ENCODE data around the gene CYLD. TPM values are rescaled to one million over a fixed set of nuclear protein-coding genes. Genes with fewer than 3 reads are reported as not detected.

CYLD gene
- total RNA-seq, 2 experiments from 2014 or later, result 360 to 373 TPM

GRCh38 chr16:50842589-50842988, 100.7 kb downstream of the CYLD start:
- ChIA-PET CTCF (no interaction called here), POLR2A (no interaction called here)
- Histone ChIP-seq H3K4me1 (ENCODE audit: insufficient read depth, low read length) (peaks cover 12% of the 10 kb centered on the region), H3K9me3 (ENCODE audit: control insufficient read depth in 1 of 2, insufficient read depth in 1 of 2, low read length in 2 of 2) (peaks cover 0 to 7% of the 10 kb centered on the region in 2 experiments), H3K36me3 (ENCODE audit: insufficient read depth, low read length) (no peaks in the 10 kb centered on the region), H3K27me3 (ENCODE audit: control insufficient read depth in 1 of 2, insufficient read depth in 2 of 2, low read length in 2 of 2) (no peaks in the 10 kb centered on the region), H3K4me3 (ENCODE audit: low read length) (no peak overlapping the region), H3K27ac (ENCODE audit: low read depth in 1 of 2, low read length in 2 of 2) (no peak overlapping the region)
- Mint-ChIP-seq H3K9me3 (no peaks in the 10 kb centered on the region), H3K4me3 (peak overlapping the region; percentile 11), H3K27ac (no peak overlapping the region), H3K4me1 (ENCODE audit: low read depth) (peaks cover 18% of the 10 kb centered on the region), H3K27me3 (peaks cover 4% of the 10 kb centered on the region), H3K36me3 (ENCODE audit: low read depth) (no peaks in the 10 kb centered on the region)
- TF ChIP-seq, protein P1, sequence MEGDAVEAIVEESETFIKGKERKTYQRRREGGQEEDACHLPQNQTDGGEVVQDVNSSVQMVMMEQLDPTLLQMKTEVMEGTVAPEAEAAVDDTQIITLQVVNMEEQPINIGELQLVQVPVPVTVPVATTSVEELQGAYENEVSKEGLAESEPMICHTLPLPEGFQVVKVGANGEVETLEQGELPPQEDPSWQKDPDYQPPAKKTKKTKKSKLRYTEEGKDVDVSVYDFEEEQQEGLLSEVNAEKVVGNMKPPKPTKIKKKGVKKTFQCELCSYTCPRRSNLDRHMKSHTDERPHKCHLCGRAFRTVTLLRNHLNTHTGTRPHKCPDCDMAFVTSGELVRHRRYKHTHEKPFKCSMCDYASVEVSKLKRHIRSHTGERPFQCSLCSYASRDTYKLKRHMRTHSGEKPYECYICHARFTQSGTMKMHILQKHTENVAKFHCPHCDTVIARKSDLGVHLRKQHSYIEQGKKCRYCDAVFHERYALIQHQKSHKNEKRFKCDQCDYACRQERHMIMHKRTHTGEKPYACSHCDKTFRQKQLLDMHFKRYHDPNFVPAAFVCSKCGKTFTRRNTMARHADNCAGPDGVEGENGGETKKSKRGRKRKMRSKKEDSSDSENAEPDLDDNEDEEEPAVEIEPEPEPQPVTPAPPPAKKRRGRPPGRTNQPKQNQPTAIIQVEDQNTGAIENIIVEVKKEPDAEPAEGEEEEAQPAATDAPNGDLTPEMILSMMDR (IDR thresholded peaks at IDR 0.05), result no peak
- no peak for DNase-seq
- ATAC-seq (ENCODE audit: poor library complexity), result no peak
- intact Hi-C loops (cut with DNase I, micrococcal nuclease), result no loop called here

- no peak for ATAC-seq (ENCODE audit: poor library complexity)
- no peak overlapping the region for H3K4me3 ChIP-seq (ENCODE audit: low read length)
- TF ChIP-seq, protein P1 (IDR thresholded peaks at IDR 0.05), result no peak
- peaks cover 0 to 7% of the 10 kb centered on the region in 2 experiments for H3K9me3 ChIP-seq (ENCODE audit: control insufficient read depth in 1 of 2, insufficient read depth in 1 of 2, low read length in 2 of 2)
- CTCF ChIA-PET, result no interaction called here
- intact Hi-C loops (cut with DNase I, micrococcal nuclease), result no loop called here
- Mint-ChIP-seq H3K4me3 (no peak overlapping the region), H3K9me3 (no peaks in the 10 kb centered on the region), H3K27ac (no peak overlapping the region), H3K36me3 (ENCODE audit: low read depth) (no peaks in the 10 kb centered on the region), H3K27me3 (peaks cover 4% of the 10 kb centered on the region), H3K4me1 (ENCODE audit: low read depth) (peaks cover 18% of the 10 kb centered on the region)
- H3K4me1 ChIP-seq (ENCODE audit: insufficient read depth, low read length), result peaks cover 12% of the 10 kb centered on the region
- no peak overlapping the region for H3K27ac ChIP-seq (ENCODE audit: low read depth in 1 of 2, low read length in 2 of 2)
- DNase-seq, result no peak
- POLR2A ChIA-PET, result no interaction called here
- H3K27me3 ChIP-seq (ENCODE audit: control insufficient read depth in 1 of 2, insufficient read depth in 2 of 2, low read length in 2 of 2), result no peaks in the 10 kb centered on the region
- no peaks in the 10 kb centered on the region for H3K36me3 ChIP-seq (ENCODE audit: insufficient read depth, low read length)
Observed at GRCh38 chr16:50844840-50845239, 103.0 kb downstream of the CYLD start.

DNA sequence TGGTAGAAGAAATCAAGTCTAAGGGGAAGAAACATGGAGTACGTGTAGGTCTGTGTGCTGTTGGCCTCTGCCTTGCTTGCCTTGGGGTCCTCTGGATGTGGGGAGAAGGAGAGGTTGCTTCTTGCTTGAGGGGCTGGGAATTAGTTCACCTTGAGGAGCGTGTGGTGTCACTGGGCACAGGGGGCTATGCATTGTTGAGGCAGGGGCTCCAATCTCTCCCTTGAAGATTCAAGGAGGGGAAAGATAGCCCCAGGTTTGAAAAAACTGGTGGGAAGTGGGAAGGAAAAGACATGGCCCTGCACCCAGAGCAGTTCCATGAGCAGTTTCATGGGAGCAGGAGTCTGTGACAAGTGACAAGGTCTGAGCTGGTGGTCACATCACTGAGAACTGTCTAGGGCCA, 103.4 kb downstream of the CYLD start:
- ChIA-PET CTCF (no interaction called here), POLR2A (no interaction called here)
- DNase-seq (no peak), ATAC-seq (ENCODE audit: poor library complexity) (no peak)
- Histone ChIP-seq H3K9me3 (ENCODE audit: control insufficient read depth in 1 of 2, insufficient read depth in 1 of 2, low read length in 2 of 2) (peaks cover 0 to 7% of the 10 kb centered on the region in 2 experiments), H3K27me3 (ENCODE audit: control insufficient read depth in 1 of 2, insufficient read depth in 2 of 2, low read length in 2 of 2) (no peaks in the 10 kb centered on the region), H3K4me1 (ENCODE audit: insufficient read depth, low read length) (peaks cover 12% of the 10 kb centered on the region), H3K27ac (ENCODE audit: low read depth in 1 of 2, low read length in 2 of 2) (no peak overlapping the region), H3K36me3 (ENCODE audit: insufficient read depth, low read length) (no peaks in the 10 kb centered on the region), H3K4me3 (ENCODE audit: low read length) (no peak overlapping the region)
- Mint-ChIP-seq H3K36me3 (ENCODE audit: low read depth) (no peaks in the 10 kb centered on the region), H3K9me3 (no peaks in the 10 kb centered on the region), H3K4me3 (no peak overlapping the region), H3K27me3 (peaks cover 4% of the 10 kb centered on the region), H3K27ac (no peak overlapping the region), H3K4me1 (ENCODE audit: low read depth) (peaks cover 16% of the 10 kb centered on the region)
- intact Hi-C loops (cut with DNase I, micrococcal nuclease), result no loop called here
- TF ChIP-seq, protein P1 (IDR thresholded peaks at IDR 0.05), result no peak

Data from CD4-positive, alpha-beta T cell (primary cell).